ENCODE measurements around the gene CCDC74A.
"Not testable (repeated sequence)": the region's sequence is repeated elsewhere in the genome, so short reads cannot be mapped to it uniquely, and the experiment has no call there.

Gene CCDC74A

GRCh38 chr2:131521961-131522781 lies 5.5 kb upstream of the CCDC74A start:
- TF ChIP-seq CTCF (IDR thresholded peaks at IDR 0.05; ENCODE audit: unreplicated experiment in 3 of 3) = no peak
- peaks cover 4% of the 10 kb centered on the region for H3K36me3 Mint-ChIP-seq (ENCODE audit: low read depth)
- no peaks in the 10 kb centered on the region for H3K4me1 Mint-ChIP-seq
- no peak overlapping the region for H3K27ac Mint-ChIP-seq
- H3K9me3 Mint-ChIP-seq = no peaks in the 10 kb centered on the region
- no peaks in the 10 kb centered on the region for H3K27me3 Mint-ChIP-seq (ENCODE audit: low read depth)
- no peak overlapping the region for H3K4me3 Mint-ChIP-seq

GRCh38 chr2:131525256-131525655 lies 2.4 kb upstream of the CCDC74A start:
- H3K4me3 Mint-ChIP-seq; H3K9me3 Mint-ChIP-seq; H3K4me1 Mint-ChIP-seq; H3K36me3 Mint-ChIP-seq (ENCODE audit: low read depth); H3K27me3 Mint-ChIP-seq (ENCODE audit: low read depth); H3K27ac Mint-ChIP-seq: not testable (repeated sequence)

GRCh38 chr2:131528981-131529863 lies 1.5 kb downstream of the CCDC74A start:
- H3K4me3 Mint-ChIP-seq = peak overlapping the region; percentile 75 to 80 (median 80)
- not testable (repeated sequence) for H3K27ac Mint-ChIP-seq; H3K27me3 Mint-ChIP-seq (ENCODE audit: low read depth); H3K9me3 Mint-ChIP-seq; H3K4me1 Mint-ChIP-seq; H3K36me3 Mint-ChIP-seq (ENCODE audit: low read depth)

GRCh38 chr2:131529864-131530445 lies 2.3 kb downstream of the CCDC74A start:
- H3K4me1 Mint-ChIP-seq; H3K9me3 Mint-ChIP-seq; H3K36me3 Mint-ChIP-seq (ENCODE audit: low read depth); H3K27me3 Mint-ChIP-seq (ENCODE audit: low read depth); H3K27ac Mint-ChIP-seq: not testable (repeated sequence)
- peak overlapping the region in 2 of 3 experiments; percentile 75 to 80 for H3K4me3 Mint-ChIP-seq

- not testable (repeated sequence) for H3K4me3 Mint-ChIP-seq; H3K27me3 Mint-ChIP-seq (ENCODE audit: low read depth); H3K36me3 Mint-ChIP-seq (ENCODE audit: low read depth); H3K9me3 Mint-ChIP-seq; H3K27ac Mint-ChIP-seq; H3K4me1 Mint-ChIP-seq
Measured at GRCh38 chr2:131530626-131531344, 3.1 kb downstream of the CCDC74A start.

- not testable (repeated sequence) for H3K4me3 Mint-ChIP-seq; H3K9me3 Mint-ChIP-seq; H3K4me1 Mint-ChIP-seq; H3K27me3 Mint-ChIP-seq (ENCODE audit: low read depth); H3K27ac Mint-ChIP-seq; H3K36me3 Mint-ChIP-seq (ENCODE audit: low read depth)
Measured at GRCh38 chr2:131531547-131532185, 4.0 kb downstream of the CCDC74A start.

GRCh38 chr2:131532723-131533608 lies 5.3 kb downstream of the CCDC74A start:
- H3K27me3 Mint-ChIP-seq (ENCODE audit: low read depth); H3K4me1 Mint-ChIP-seq; H3K36me3 Mint-ChIP-seq (ENCODE audit: low read depth); H3K4me3 Mint-ChIP-seq; H3K9me3 Mint-ChIP-seq; H3K27ac Mint-ChIP-seq: not testable (repeated sequence)

- not testable (repeated sequence) for H3K27ac Mint-ChIP-seq; H3K27me3 Mint-ChIP-seq (ENCODE audit: low read depth); H3K36me3 Mint-ChIP-seq (ENCODE audit: low read depth); H3K4me1 Mint-ChIP-seq; H3K4me3 Mint-ChIP-seq; H3K9me3 Mint-ChIP-seq
Measured at GRCh38 chr2:131533609-131534316, 6.1 kb downstream of the CCDC74A start.

GRCh38 chr2:131534317-131534672 lies 6.6 kb downstream of the CCDC74A start:
- H3K36me3 Mint-ChIP-seq (ENCODE audit: low read depth); H3K4me1 Mint-ChIP-seq; H3K9me3 Mint-ChIP-seq; H3K27me3 Mint-ChIP-seq (ENCODE audit: low read depth); H3K27ac Mint-ChIP-seq; H3K4me3 Mint-ChIP-seq: not testable (repeated sequence)

- H3K4me1 Mint-ChIP-seq; H3K27me3 Mint-ChIP-seq (ENCODE audit: low read depth): not testable (repeated sequence)
Measured at GRCh38 chr2:131534965-131535364, 7.3 kb downstream of the CCDC74A start.

More at GRCh38 chr2:131534965-131535364, 7.3 kb downstream of the CCDC74A start:
- H3K9me3 Mint-ChIP-seq; H3K36me3 Mint-ChIP-seq (ENCODE audit: low read depth); H3K4me3 Mint-ChIP-seq; H3K27ac Mint-ChIP-seq: not testable (repeated sequence)

Data from nephron (organoid).